ENCODE measurements around the gene ARID3A.

Gene ARID3A

GRCh38 chr19:931860-932647 lies 6.2 kb downstream of the ARID3A start:
- DNase-seq, result no peak

- DNase-seq, result peak; percentile 55
Observed at GRCh38 chr19:932648-933552, 7.1 kb downstream of the ARID3A start.

GRCh38 chr19:933553-933882 lies 7.7 kb downstream of the ARID3A start:
- DNase-seq, result no peak

- DNase-seq, result no peak
Observed at GRCh38 chr19:934197-934840, 8.5 kb downstream of the ARID3A start.

GRCh38 chr19:934865-935479 lies 9.1 kb downstream of the ARID3A start:
- DNase-seq, result no peak

- no peak for DNase-seq
Observed at GRCh38 chr19:936175-936546, 10.3 kb downstream of the ARID3A start.

- DNase-seq, result no peak
Observed at GRCh38 chr19:937259-937694, 11.4 kb downstream of the ARID3A start.

GRCh38 chr19:938233-938923 lies 12.5 kb downstream of the ARID3A start:
- DNase-seq, result no peak

GRCh38 chr19:939439-939838 lies 13.6 kb downstream of the ARID3A start:
- no peak for DNase-seq

- no peak for DNase-seq
Observed at GRCh38 chr19:939922-940321, 14.1 kb downstream of the ARID3A start.

GRCh38 chr19:940591-941291 lies 14.9 kb downstream of the ARID3A start:
- no peak for DNase-seq

- no peak for DNase-seq
Observed at GRCh38 chr19:941292-942132, 15.7 kb downstream of the ARID3A start.

GRCh38 chr19:942133-942645 lies 16.4 kb downstream of the ARID3A start:
- DNase-seq, result no peak

- DNase-seq, result no peak
Observed at GRCh38 chr19:943551-944170, 17.8 kb downstream of the ARID3A start.

GRCh38 chr19:944171-944567 lies 18.3 kb downstream of the ARID3A start:
- DNase-seq, result no peak

GRCh38 chr19:944663-945241 lies 18.9 kb downstream of the ARID3A start:
- DNase-seq, result no peak

- no peak for DNase-seq
Observed at GRCh38 chr19:945401-946252, 19.8 kb downstream of the ARID3A start.

- DNase-seq, result no peak
Observed at GRCh38 chr19:947090-947706, 21.4 kb downstream of the ARID3A start.

Measured in fibroblast of skin of right biceps (primary cell).